HepG2 (cell line): ENCODE results near the gene TPRG1L. TPM values are rescaled to one million over a fixed set of nuclear protein-coding genes. Genes with fewer than 3 reads are reported as not detected.

Experiments
- ATAC-seq: fragments of 200-7000 bp; cut with Tn5 transposase; 3 replicates; pipeline ENCODE4 v1.9.1; 2020; ENCODE audit warnings: mild to moderate bottlenecking, moderate library complexity
- BruUV-seq: library from RNA; stranded (reverse); fragments of 400-500 nt; replicated peaks from 2 replicates; lab custom pipeline; 2021; lab: Mats Ljungman, UMichigan
- CTCF ChIA-PET: fragments of 300-600 bp; formaldehyde crosslinking; extraction: SDS; loops from one replicate; lab custom pipeline; 2021; ENCODE audit warnings: low total read pairs, inconsistent platforms, low intra/inter-chr PET ratio; lab: Yijun Ruan, JAX
- POLR2A ChIA-PET: fragments of 350-600 bp; sonication (Branson Sonifier 250); formaldehyde crosslinking; loops from one replicate; lab custom pipeline; 2020; ENCODE audit warnings: antibody characterized with exemption, inconsistent platforms; lab: Yijun Ruan, JAX
- DNase-seq: peaks from one replicate; pipeline ENCODE4 v3.0.0-alpha.2; 2015; ENCODE audit warnings: low spot score
- FAIRE-seq: peaks from 3 replicates; lab custom pipeline; 2011; peaks lifted over from hg19 to GRCh38; lab: Jason Lieb, UNC
- H2AFZ ChIP-seq: one replicate; pipeline ENCODE4 v1.6.1; 2011; ENCODE audit warnings: low read length, inconsistent platforms
- H3K27ac ChIP-seq: fragments of 300-600 bp; 3 replicates; pipeline ENCODE4 v1.8.0; 2011; ENCODE audit warnings: mixed run types, mild to moderate bottlenecking, mixed read lengths, low read length, inconsistent platforms; ENCODE audit not compliant: insufficient read depth; ENCODE audit errors: extremely low read length
- H3K27me3 ChIP-seq, 2 experiments: fragments of 200-600 bp in 1 of 2; 2 replicates in 1 of 2; 3 replicates in 1 of 2; pipeline versions ENCODE4 v1.6.0 to v1.8.0; 2011; ENCODE audit warnings: low read length in 2 of 2, mild to moderate bottlenecking in 2 of 2, moderate library complexity in 2 of 2, inconsistent platforms in 1 of 2; ENCODE audit not compliant: insufficient read depth in 2 of 2, control insufficient read depth in 1 of 2
- H3K36me3 ChIP-seq, 2 experiments: fragments of 200-600 bp in 1 of 2; replicated peaks in 1 of 2; 2 replicates in 1 of 2; 3 replicates in 1 of 2; pipeline versions ENCODE4 v1.5.1 to v1.8.0; 2011; ENCODE audit warnings: low read length in 2 of 2, inconsistent platforms in 1 of 2; ENCODE audit not compliant: insufficient read depth in 2 of 2, control insufficient read depth in 1 of 2
- H3K4me1 ChIP-seq: 2 replicates; pipeline ENCODE4 v1.5.1; 2012; ENCODE audit warnings: low read length, inconsistent platforms; ENCODE audit not compliant: insufficient read depth
- H3K4me2 ChIP-seq: 2 replicates; pipeline ENCODE4 v1.6.0; 2011; ENCODE audit warnings: low read depth, low read length, inconsistent platforms
- H3K4me3 ChIP-seq, 3 experiments: fragments of 200-600 bp in 1 of 3; sonication (generic), shearing (Covaris generic) in 1 of 3; replicated peaks in 1 of 3; 2 replicates each; pipeline ENCODE4 v1.5.1; 2011 to 2016; ENCODE audit warnings: low read length in 3 of 3, inconsistent platforms in 2 of 3, low read depth in 2 of 3, mild to moderate bottlenecking in 2 of 3, control low read depth in 1 of 3, mixed read lengths in 1 of 3; ENCODE audit not compliant: insufficient read depth in 1 of 3
- H3K79me2 ChIP-seq: one replicate; pipeline ENCODE4 v1.6.1; 2011; ENCODE audit warnings: low read length, inconsistent platforms; ENCODE audit not compliant: insufficient read depth
- H3K9ac ChIP-seq: 2 replicates; pipeline ENCODE4 v1.6.0; 2011; ENCODE audit warnings: mild to moderate bottlenecking, low read depth, low read length, inconsistent platforms; ENCODE audit not compliant: insufficient read depth
- H3K9me3 ChIP-seq: 2 replicates; pipeline ENCODE4 v1.5.1; 2012; ENCODE audit warnings: mild to moderate bottlenecking, low read length
- H4K20me1 ChIP-seq: 2 replicates; pipeline ENCODE4 v1.6.0; 2011; ENCODE audit warnings: inconsistent platforms, mild to moderate bottlenecking, low read length, moderate library complexity; ENCODE audit not compliant: insufficient read depth
- AGO2 ChIP-seq: fragments of 200-400 bp; formaldehyde crosslinking; optimal IDR thresholded peaks from 2 replicates; pipeline ENCODE3; 2017; ENCODE audit warnings: mild to moderate bottlenecking, low read depth, low read length, moderate library complexity
- MAF1 ChIP-seq: sonication (generic); formaldehyde crosslinking; IDR thresholded peaks from 2 replicates; pipeline ENCODE4 v1.5.0; 2020; ENCODE audit warnings: missing genetic modification reagents, borderline replicate concordance
- TAF15 ChIP-seq: fragments of 200-400 bp; formaldehyde crosslinking; IDR thresholded peaks from one replicate; pipeline ENCODE4 v1.6.1; 2018; ENCODE audit warnings: mild to moderate bottlenecking, low read depth, low read length; ENCODE audit not compliant: poor library complexity, severe bottlenecking
- TOPORS ChIP-seq: sonication (generic); formaldehyde crosslinking; IDR thresholded peaks from 2 replicates; pipeline ENCODE4 v1.8.0; 2023; ENCODE audit warnings: mild to moderate bottlenecking, missing genetic modification reagents
- ZBTB33 ChIP-seq: sonication (generic); formaldehyde crosslinking; IDR thresholded peaks from 2 replicates; pipeline ENCODE4 v1.4.0; 2020; ENCODE audit warnings: missing genetic modification reagents
- ZBTB37 ChIP-seq: sonication (generic); formaldehyde crosslinking; IDR thresholded peaks from 2 replicates; pipeline ENCODE4 v1.4.0; 2020; ENCODE audit warnings: mild to moderate bottlenecking, missing genetic modification reagents
- ZNF232 ChIP-seq: sonication (generic); formaldehyde crosslinking; IDR thresholded peaks from 2 replicates; pipeline ENCODE4 v1.4.0; 2020; ENCODE audit warnings: missing genetic modification reagents, borderline replicate concordance
- WGBS: methylation state at CpG from one replicate; pipeline ENCODE4 v1.1.6; 2017; ENCODE audit warnings: low lambda C conversion rate; 5-methylcytosine and 5-hydroxymethylcytosine counted together
- in situ Hi-C: cut with HindIII; loops from 2 replicates; pipeline ENCODE4 v1.10.0; 2017; ENCODE audit warnings: low pct_unique_long_range_greater_than_20kb; ENCODE audit not compliant: extremely low pct_ligation_motif_present
- intact Hi-C: fragments of 100-400 bp; cut with micrococcal nuclease; formaldehyde crosslinking; loops from one replicate; pipeline ENCODE4 v1.10.0; 2022; ENCODE audit not compliant: unreplicated experiment
- polyA plus RNA-seq, 8 experiments: library from polyadenylated mRNA; depleted of rRNA in 3 of 8; stranded (reverse) in 7 of 8; unstranded in 1 of 8; fragments of >200 nt; fragmentation: Illumina TruSeq in 4 of 8; extraction: Trizol in 4 of 8; gene quantifications; 2 replicates each; pipeline versions ENCODE4 v1.2.1 to v1.2.3, GENCODE V29; 2011 to 2016; ENCODE audit warnings: low read depth in 4 of 8, missing spikeins in 1 of 8, mixed read lengths in 1 of 8; ENCODE audit not compliant: insufficient read depth in 1 of 8
- total RNA-seq, 5 experiments: library from RNA; depleted of rRNA; stranded (reverse); fragments of >200 nt; fragmentation: Illumina TruSeq; extraction: Trizol; gene quantifications; 2 replicates each; pipeline ENCODE4 v1.2.3, GENCODE V29; 2016; ENCODE audit warnings: low read depth in 1 of 5

Gene TPRG1L
- total and polyA plus RNA-seq, 2 of the 13 experiments (the other 11 are each of a cell fraction or from before 2014, with no cell fraction given) = 21.3 to 37.4 TPM

GRCh38 chr1:3634059-3634800 lies 9.4 kb downstream of the TPRG1L start:
- 94% methylated on average over 20 of the region's 22 CpGs for WGBS
- DNase-seq = no peak
- Histone ChIP-seq H3K36me3 (peaks cover 24 to 62% of the 10 kb centered on the region in 2 experiments; a peak in 4 of 5 replicates), H3K4me2 (no peak overlapping the region), H3K27me3 (no peaks in the 10 kb centered on the region), H2AFZ (no peak overlapping the region), H3K27ac (no peak overlapping the region), H3K4me3 (no peak overlapping the region), H3K4me1 (no peaks in the 10 kb centered on the region), H3K9ac (no peak overlapping the region), H3K79me2 (no peaks in the 10 kb centered on the region), H4K20me1 (no peaks in the 10 kb centered on the region), H3K9me3 (no peaks in the 10 kb centered on the region)
- intact Hi-C loops (no loop called here), in situ Hi-C loops (no loop called here)
- FAIRE-seq = no peak
- TF ChIP-seq TOPORS (CRISPR knock-in tag) = no peak
- TF ChIP-seq ZBTB37 (CRISPR knock-in tag) = no peak
- TF ChIP-seq MAF1 (CRISPR knock-in tag) = no peak
- TF ChIP-seq TAF15 = no peak
- no peak for TF ChIP-seq ZBTB33 (CRISPR knock-in tag)
- no peak for TF ChIP-seq ZNF232 (CRISPR knock-in tag)
- TF ChIP-seq AGO2 = peak; percentile 46
- ChIA-PET POLR2A (no interaction called here), CTCF (no interaction called here)
- ATAC-seq = no peak
- BruUV-seq = no TSS peak
